Activated CD8-positive, alpha-beta memory T cell treated with anti-CD3 and anti-CD28 coated beads for 4 hours (primary cell): ENCODE results near the gene PI4K2B.
A peak's percentile ranks its signal among the peaks of the same experiment; 100 is the strongest.
"Not testable (repeated sequence)": the region's sequence is repeated elsewhere in the genome, so short reads cannot be mapped to it uniquely, and the experiment has no call there.

ENCODE experiments used
- DNase-seq, 2 donors: peaks; one replicate each; pipeline ENCODE4 v3.0.0-alpha.2; 2020; ENCODE audit warnings: low read depth in 2 of 2

Gene PI4K2B

GRCh38 chr4:25233737-25234389 lies at the start of gene PI4K2B:
Gene PI4K2B, plus strand, starts transcription at chr4:25234033. Its CDS starts 131 bp downstream, at chr4:25234164.
- DNase-seq, result peak; percentile 85 to 88

GRCh38 chr4:25184056-25184455 lies 49.8 kb upstream of the PI4K2B start:
- DNase-seq, result no peak

GRCh38 chr4:25190407-25190806 lies 43.4 kb upstream of the PI4K2B start:
- DNase-seq, result no peak

GRCh38 chr4:25198713-25199112 lies 35.1 kb upstream of the PI4K2B start:
- DNase-seq, result no peak

GRCh38 chr4:25207997-25208396 lies 25.8 kb upstream of the PI4K2B start:
- DNase-seq, result no peak

GRCh38 chr4:25209702-25210101 lies 24.1 kb upstream of the PI4K2B start:
- no peak for DNase-seq

- DNase-seq, result no peak
These were observed 22.1 kb upstream of the PI4K2B start for GRCh38 chr4:25211721-25212120.

- DNase-seq, result no peak
These were observed 21.0 kb upstream of the PI4K2B start for GRCh38 chr4:25212822-25213221.

- no peak for DNase-seq
These were observed 20.4 kb upstream of the PI4K2B start for GRCh38 chr4:25213347-25213979.

- not testable (repeated sequence) for DNase-seq
These were observed 19.1 kb upstream of the PI4K2B start for GRCh38 chr4:25214750-25215149.

- DNase-seq, result no peak
These were observed 18.3 kb upstream of the PI4K2B start for GRCh38 chr4:25215511-25215910.

GRCh38 chr4:25221377-25221776 lies 12.5 kb upstream of the PI4K2B start:
- DNase-seq, result no peak

GRCh38 chr4:25223802-25224375 lies 9.9 kb upstream of the PI4K2B start:
- no peak for DNase-seq

- no peak for DNase-seq
These were observed 4.0 kb upstream of the PI4K2B start for GRCh38 chr4:25229804-25230203.

GRCh38 chr4:25233194-25233593 lies 639 bp upstream of the PI4K2B start:
- DNase-seq, result no peak

- peak in 1 of 2 donors; percentile 5 for DNase-seq
These were observed 847 bp downstream of the PI4K2B start for GRCh38 chr4:25234390-25235370.

GRCh38 chr4:25235401-25235800 lies 1.6 kb downstream of the PI4K2B start:
- DNase-seq, result no peak

- DNase-seq, result not testable (repeated sequence)
These were observed 2.2 kb downstream of the PI4K2B start for GRCh38 chr4:25236030-25236429.

GRCh38 chr4:25236971-25237370 lies 3.1 kb downstream of the PI4K2B start:
- DNase-seq, result no peak

- no peak for DNase-seq
These were observed 4.2 kb downstream of the PI4K2B start for GRCh38 chr4:25238052-25238451.

- DNase-seq, result not testable (repeated sequence)
These were observed 5.7 kb downstream of the PI4K2B start for GRCh38 chr4:25239528-25239927.

- DNase-seq, result not testable (repeated sequence)
These were observed 6.9 kb downstream of the PI4K2B start for GRCh38 chr4:25240754-25241210.
